ENCODE data around the gene ZFP36L1. TPM values are rescaled to one million over a fixed set of nuclear protein-coding genes. Genes with fewer than 3 reads are reported as not detected.
A peak's percentile ranks its signal among the peaks of the same experiment; 100 is the strongest.

The ZFP36L1 gene
- total RNA-seq, 1 donor: 46.7 TPM

DNA sequence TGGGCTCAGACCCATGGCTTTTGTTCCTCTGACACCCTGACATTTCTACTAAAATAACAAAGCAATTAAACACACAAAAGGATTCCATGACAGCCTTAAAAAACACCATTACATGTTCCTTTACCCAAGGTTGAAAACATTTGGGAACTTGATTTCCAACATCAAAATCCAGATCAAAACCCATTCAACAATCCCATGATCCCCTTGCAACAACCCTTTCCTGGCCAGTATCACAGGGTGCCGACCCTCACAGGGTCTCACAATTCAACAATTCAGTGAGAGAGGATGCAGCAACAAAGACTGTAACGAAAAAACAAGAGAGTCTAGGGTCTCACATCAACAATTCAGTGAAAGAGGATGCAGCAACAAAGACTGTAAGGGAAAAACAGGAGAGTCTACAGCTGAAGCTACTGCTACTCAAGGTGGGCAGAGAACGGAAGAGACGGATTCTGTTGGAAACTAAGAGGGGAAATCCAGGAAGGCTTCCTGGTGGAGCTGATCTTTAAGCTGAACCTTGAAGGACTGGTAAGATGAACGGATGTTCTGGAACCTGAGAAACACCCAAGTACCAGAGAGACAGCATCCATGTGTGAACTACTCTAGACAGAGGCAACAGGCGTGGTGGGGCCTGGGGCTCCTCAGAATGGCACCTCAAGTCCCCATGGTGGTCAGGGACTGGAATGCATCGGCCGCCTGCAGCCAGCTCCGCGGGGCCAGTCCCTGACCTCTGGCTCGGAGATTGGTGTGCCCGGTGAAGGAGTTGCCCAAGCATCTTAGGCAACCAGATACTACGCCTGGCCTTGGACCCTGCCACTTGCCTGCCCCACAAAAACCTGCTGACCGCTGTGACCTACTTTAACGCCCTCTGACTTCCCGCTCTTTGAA lies 22.7 kb upstream of the ZFP36L1 start:
- H3K9me3 ChIP-seq (ENCODE audit: low read depth, low read length): no peaks in the 10 kb centered on the region
- H3K27ac ChIP-seq (ENCODE audit: low read depth, low read length): peak overlapping the region; percentile 88
- DNase-seq (ENCODE audit: insufficient read length, low spot score, missing footprints): peak; percentile 80
- peaks cover 19% of the 10 kb centered on the region for H3K79me2 ChIP-seq (ENCODE audit: insufficient read depth, low read length)
- H3K4me2 ChIP-seq (ENCODE audit: insufficient read depth, low read length): peak overlapping the region; percentile 79
- H4K20me1 ChIP-seq (ENCODE audit: insufficient read depth, low read length): no peaks in the 10 kb centered on the region
- H3K4me3 ChIP-seq (ENCODE audit: insufficient read depth, low read length): peak overlapping the region; percentile 72
- no peaks in the 10 kb centered on the region for H3K36me3 ChIP-seq (ENCODE audit: insufficient read depth, low read length)
- TF ChIP-seq, protein P1, sequence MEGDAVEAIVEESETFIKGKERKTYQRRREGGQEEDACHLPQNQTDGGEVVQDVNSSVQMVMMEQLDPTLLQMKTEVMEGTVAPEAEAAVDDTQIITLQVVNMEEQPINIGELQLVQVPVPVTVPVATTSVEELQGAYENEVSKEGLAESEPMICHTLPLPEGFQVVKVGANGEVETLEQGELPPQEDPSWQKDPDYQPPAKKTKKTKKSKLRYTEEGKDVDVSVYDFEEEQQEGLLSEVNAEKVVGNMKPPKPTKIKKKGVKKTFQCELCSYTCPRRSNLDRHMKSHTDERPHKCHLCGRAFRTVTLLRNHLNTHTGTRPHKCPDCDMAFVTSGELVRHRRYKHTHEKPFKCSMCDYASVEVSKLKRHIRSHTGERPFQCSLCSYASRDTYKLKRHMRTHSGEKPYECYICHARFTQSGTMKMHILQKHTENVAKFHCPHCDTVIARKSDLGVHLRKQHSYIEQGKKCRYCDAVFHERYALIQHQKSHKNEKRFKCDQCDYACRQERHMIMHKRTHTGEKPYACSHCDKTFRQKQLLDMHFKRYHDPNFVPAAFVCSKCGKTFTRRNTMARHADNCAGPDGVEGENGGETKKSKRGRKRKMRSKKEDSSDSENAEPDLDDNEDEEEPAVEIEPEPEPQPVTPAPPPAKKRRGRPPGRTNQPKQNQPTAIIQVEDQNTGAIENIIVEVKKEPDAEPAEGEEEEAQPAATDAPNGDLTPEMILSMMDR (IDR thresholded peaks at IDR 0.05; ENCODE audit: extremely low read depth, low read depth, low read length): no peak
- peak overlapping the region; percentile 82 for H2AFZ ChIP-seq (ENCODE audit: low read length)
- no peaks in the 10 kb centered on the region for H3K27me3 ChIP-seq (ENCODE audit: insufficient read depth, low read length)
- peaks cover 26% of the 10 kb centered on the region for H3K4me1 ChIP-seq (ENCODE audit: insufficient read depth, low read length)

DNA sequence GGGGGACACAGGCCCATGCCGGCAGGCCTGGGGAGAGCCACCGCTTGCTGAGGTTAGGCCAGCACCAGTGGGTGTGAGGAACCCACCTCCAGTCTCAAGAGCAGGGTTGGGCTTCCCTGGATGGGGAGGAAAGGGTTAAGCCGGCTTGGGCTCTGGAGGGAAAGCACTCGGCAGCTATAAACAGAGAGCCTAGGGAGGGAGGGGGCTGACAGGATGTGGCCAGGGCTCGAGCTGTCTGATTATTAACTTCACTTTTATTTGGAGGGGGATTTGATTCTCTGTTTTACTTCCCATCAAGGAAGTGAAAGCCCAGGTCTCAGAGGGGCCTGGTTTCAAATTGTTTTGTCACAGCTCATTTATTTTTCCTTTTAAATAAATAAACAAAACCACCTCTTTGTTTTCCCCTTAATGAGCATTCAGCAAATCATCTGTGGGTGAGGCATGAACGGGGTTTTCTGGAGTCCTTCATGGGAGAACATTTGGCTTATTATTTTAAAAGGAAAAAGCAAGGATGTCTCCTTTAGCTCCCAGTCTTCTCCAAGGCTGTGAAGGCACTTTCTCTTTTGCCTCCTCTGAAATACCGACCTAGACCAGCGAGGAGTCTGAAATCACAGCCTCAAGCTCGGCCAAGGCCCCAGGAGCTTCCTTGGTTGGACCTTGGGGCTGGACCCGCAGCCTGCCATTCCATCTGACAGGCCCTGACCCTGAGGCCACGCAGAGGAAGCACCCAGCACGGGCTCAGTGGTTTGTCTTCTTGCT lies 21.9 kb upstream of the ZFP36L1 start:
- Histone ChIP-seq H3K79me2 (ENCODE audit: insufficient read depth, low read length) (peaks cover 19% of the 10 kb centered on the region), H3K4me1 (ENCODE audit: insufficient read depth, low read length) (peaks cover 26% of the 10 kb centered on the region), H3K36me3 (ENCODE audit: insufficient read depth, low read length) (no peaks in the 10 kb centered on the region), H3K4me2 (ENCODE audit: insufficient read depth, low read length) (peak overlapping the region; percentile 79), H3K27me3 (ENCODE audit: insufficient read depth, low read length) (no peaks in the 10 kb centered on the region), H3K27ac (ENCODE audit: low read depth, low read length) (peak overlapping the region; percentile 88), H3K4me3 (ENCODE audit: insufficient read depth, low read length) (peak overlapping the region; percentile 44), H2AFZ (ENCODE audit: low read length) (peak overlapping the region; percentile 75), H4K20me1 (ENCODE audit: insufficient read depth, low read length) (no peaks in the 10 kb centered on the region), H3K9me3 (ENCODE audit: low read depth, low read length) (no peaks in the 10 kb centered on the region)
- DNase-seq (ENCODE audit: insufficient read length, low spot score, missing footprints): peak; percentile 91
- TF ChIP-seq, protein P1 (IDR thresholded peaks at IDR 0.05; ENCODE audit: extremely low read depth, low read depth, low read length): no peak

DNA sequence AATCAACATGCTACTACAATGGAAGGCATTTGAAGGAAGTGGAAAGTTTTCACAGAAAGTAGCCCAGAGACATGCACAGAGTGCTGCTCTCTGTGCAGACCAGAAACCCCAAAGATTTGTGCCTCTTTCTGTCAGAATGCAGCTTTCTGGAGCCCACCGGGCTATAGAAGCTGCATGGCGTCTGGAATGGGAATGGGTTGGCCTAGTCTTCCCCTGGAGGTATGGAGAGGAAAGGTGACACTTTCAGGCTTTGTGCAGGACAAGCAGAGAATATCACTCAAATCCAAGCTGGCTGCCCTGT lies 21.3 kb upstream of the ZFP36L1 start:
- Histone ChIP-seq H3K36me3 (ENCODE audit: insufficient read depth, low read length) (no peaks in the 10 kb centered on the region), H3K27me3 (ENCODE audit: insufficient read depth, low read length) (no peaks in the 10 kb centered on the region), H3K9me3 (ENCODE audit: low read depth, low read length) (no peaks in the 10 kb centered on the region), H3K27ac (ENCODE audit: low read depth, low read length) (peak overlapping the region; percentile 88), H4K20me1 (ENCODE audit: insufficient read depth, low read length) (no peaks in the 10 kb centered on the region), H3K4me1 (ENCODE audit: insufficient read depth, low read length) (peaks cover 26% of the 10 kb centered on the region), H2AFZ (ENCODE audit: low read length) (peak overlapping the region; percentile 75), H3K79me2 (ENCODE audit: insufficient read depth, low read length) (peaks cover 19% of the 10 kb centered on the region), H3K4me2 (ENCODE audit: insufficient read depth, low read length) (peak overlapping the region; percentile 79), H3K4me3 (ENCODE audit: insufficient read depth, low read length) (peak overlapping the region; percentile 41)
- no peak for DNase-seq (ENCODE audit: insufficient read length, low spot score, missing footprints)
- TF ChIP-seq, protein P1 (IDR thresholded peaks at IDR 0.05; ENCODE audit: extremely low read depth, low read depth, low read length): no peak

DNA sequence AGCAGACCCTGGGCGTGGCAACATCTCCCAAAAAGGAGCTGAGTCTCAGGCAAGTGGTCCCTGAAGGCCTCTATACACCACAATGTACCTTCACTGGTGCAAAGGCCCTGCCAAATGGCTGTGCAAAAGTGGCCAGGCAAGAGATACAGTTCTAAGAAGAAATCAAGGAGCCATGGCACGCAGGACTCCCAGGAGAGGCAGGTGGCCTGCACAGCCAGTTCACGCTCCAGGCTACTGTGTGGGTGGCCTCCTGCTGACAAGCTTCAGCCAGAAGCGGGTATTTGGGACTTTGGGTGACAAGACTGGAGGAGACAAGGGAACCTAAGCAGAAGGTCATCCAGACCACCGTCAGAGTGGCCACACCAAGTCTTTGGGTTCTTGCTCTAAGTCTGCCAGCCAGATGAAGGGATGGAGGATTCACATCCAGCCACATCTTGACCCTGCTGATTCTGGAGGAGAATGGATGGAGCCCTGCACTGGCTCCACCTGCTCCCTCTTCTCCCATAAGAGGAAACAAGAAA lies 20.5 kb upstream of the ZFP36L1 start:
- H4K20me1 ChIP-seq (ENCODE audit: insufficient read depth, low read length): no peaks in the 10 kb centered on the region
- H3K4me3 ChIP-seq (ENCODE audit: insufficient read depth, low read length): no peak overlapping the region
- no peak overlapping the region for H2AFZ ChIP-seq (ENCODE audit: low read length)
- H3K79me2 ChIP-seq (ENCODE audit: insufficient read depth, low read length): peaks cover 19% of the 10 kb centered on the region
- no peaks in the 10 kb centered on the region for H3K9me3 ChIP-seq (ENCODE audit: low read depth, low read length)
- no peak overlapping the region for H3K4me2 ChIP-seq (ENCODE audit: insufficient read depth, low read length)
- no peak for DNase-seq (ENCODE audit: insufficient read length, low spot score, missing footprints)
- peaks cover 26% of the 10 kb centered on the region for H3K4me1 ChIP-seq (ENCODE audit: insufficient read depth, low read length)
- no peaks in the 10 kb centered on the region for H3K27me3 ChIP-seq (ENCODE audit: insufficient read depth, low read length)
- no peak overlapping the region for H3K27ac ChIP-seq (ENCODE audit: low read depth, low read length)
- no peaks in the 10 kb centered on the region for H3K36me3 ChIP-seq (ENCODE audit: insufficient read depth, low read length)
- TF ChIP-seq, protein P1 (IDR thresholded peaks at IDR 0.05; ENCODE audit: extremely low read depth, low read depth, low read length): no peak

Measured in osteoblast (primary cell).